ENCODE measurements around the gene RPL10. TPM values are rescaled to one million over a fixed set of nuclear protein-coding genes. Genes with fewer than 3 reads are reported as not detected.

The RPL10 gene
- total and polyA plus RNA-seq, 2 donors (not counting 3 experiments of a cell fraction or from before 2014, with no cell fraction given), result 2,493 to 7,586 TPM

DNA sequence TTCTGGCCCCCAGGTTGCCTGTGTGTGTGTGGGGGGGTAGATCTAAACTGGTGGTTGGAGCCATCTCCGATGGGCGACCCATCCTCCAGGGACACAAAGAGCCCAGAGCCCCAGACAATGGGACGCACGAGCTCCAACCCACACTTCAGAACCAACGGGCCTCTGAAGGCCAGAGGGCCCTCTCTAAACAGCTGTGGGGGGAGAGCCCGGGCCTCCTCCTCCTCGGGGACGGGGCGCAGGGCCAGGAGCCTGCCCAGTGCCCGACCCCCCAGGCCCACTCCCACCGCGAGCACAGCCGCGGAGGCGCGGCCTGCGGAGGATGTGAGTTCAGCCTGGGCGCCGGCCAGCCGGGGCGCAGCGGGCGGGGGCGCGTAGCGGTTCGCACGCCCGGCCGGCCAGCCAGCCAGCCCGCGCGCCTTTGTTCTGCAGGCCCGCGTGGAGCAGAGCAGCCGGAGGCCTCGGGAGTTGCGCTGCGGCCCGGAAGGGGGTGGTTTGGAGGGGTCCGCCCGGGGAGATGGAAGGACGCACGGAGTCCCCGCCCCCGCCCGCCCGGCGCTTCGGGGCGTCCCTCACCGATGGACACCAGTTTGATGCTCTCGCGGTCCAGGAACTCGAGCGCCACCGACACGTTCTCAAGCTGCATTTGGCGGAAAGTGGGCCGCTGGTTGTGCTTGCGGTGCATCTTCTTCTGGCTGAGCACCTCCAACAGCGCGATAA lies 27.7 kb upstream of the RPL10 start:
- FAIRE-seq (no peak), DNase-seq (ENCODE audit: low read depth, low spot score) (peak; percentile 26)
- TF ChIP-seq POLR2A (IDR thresholded peaks at IDR 0.05; ENCODE audit: low read depth, low read length) (no peak), EZH2 (IDR thresholded peaks at IDR 0.05; ENCODE audit: borderline replicate concordance, low read depth, low read length, severe bottlenecking) (no peak), GATA2 (IDR thresholded peaks at IDR 0.05; ENCODE audit: insufficient read depth, insufficient read length, low read depth, low read length) (no peak), JUN (IDR thresholded peaks at IDR 0.05; ENCODE audit: borderline replicate concordance, insufficient read depth, insufficient read length, low read depth) (no peak), POLR2AphosphoS5 (IDR thresholded peaks at IDR 0.05; ENCODE audit: insufficient read depth, low read depth, low read length) (no peak), FOS (IDR thresholded peaks at IDR 0.05; ENCODE audit: borderline replicate concordance, insufficient read depth, low read length) (no peak), MYC (IDR thresholded peaks at IDR 0.05; ENCODE audit: low read depth, low read length) (no peak)
- TF ChIP-seq, protein P1, sequence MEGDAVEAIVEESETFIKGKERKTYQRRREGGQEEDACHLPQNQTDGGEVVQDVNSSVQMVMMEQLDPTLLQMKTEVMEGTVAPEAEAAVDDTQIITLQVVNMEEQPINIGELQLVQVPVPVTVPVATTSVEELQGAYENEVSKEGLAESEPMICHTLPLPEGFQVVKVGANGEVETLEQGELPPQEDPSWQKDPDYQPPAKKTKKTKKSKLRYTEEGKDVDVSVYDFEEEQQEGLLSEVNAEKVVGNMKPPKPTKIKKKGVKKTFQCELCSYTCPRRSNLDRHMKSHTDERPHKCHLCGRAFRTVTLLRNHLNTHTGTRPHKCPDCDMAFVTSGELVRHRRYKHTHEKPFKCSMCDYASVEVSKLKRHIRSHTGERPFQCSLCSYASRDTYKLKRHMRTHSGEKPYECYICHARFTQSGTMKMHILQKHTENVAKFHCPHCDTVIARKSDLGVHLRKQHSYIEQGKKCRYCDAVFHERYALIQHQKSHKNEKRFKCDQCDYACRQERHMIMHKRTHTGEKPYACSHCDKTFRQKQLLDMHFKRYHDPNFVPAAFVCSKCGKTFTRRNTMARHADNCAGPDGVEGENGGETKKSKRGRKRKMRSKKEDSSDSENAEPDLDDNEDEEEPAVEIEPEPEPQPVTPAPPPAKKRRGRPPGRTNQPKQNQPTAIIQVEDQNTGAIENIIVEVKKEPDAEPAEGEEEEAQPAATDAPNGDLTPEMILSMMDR (IDR thresholded peaks at IDR 0.05; ENCODE audit: extremely low read depth in 1 of 2, insufficient read depth in 1 of 2, low read depth in 1 of 2, low read length in 2 of 2), result no peak
- TF ChIP-seq, protein P2, sequence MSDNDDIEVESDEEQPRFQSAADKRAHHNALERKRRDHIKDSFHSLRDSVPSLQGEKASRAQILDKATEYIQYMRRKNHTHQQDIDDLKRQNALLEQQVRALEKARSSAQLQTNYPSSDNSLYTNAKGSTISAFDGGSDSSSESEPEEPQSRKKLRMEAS (IDR thresholded peaks at IDR 0.05; ENCODE audit: insufficient read depth, insufficient read length), result no peak
- Histone ChIP-seq H3K9ac (replicated peaks; ENCODE audit: extremely low read depth, insufficient read depth, low read length) (peak overlapping the region; percentile 97), H3K27ac (ENCODE audit: insufficient read depth, low read depth, low read length) (peak overlapping the region; percentile 91), H2AFZ (ENCODE audit: low read depth, low read length) (no peak overlapping the region), H3K9me3 (replicated peaks; ENCODE audit: control insufficient read depth, insufficient read depth, low read length) (no peaks in the 10 kb centered on the region), H3K27me3 (ENCODE audit: control insufficient read depth in 2 of 2, insufficient read depth in 2 of 2, low read length in 2 of 2) (no peaks in the 10 kb centered on the region), H3K4me2 (ENCODE audit: insufficient read depth, low read length) (peak overlapping the region; percentile 78), H3K4me1 (ENCODE audit: control insufficient read depth, extremely low read depth, insufficient read depth, low read length) (peaks cover 30% of the 10 kb centered on the region), H3K4me3 (replicated peaks in 1 of 3; ENCODE audit: insufficient read depth in 1 of 3, low read depth in 1 of 3, low read length in 3 of 3) (peak overlapping the region; percentile 82 to 99 (median 91)), H3K79me2 (ENCODE audit: control insufficient read depth, insufficient read depth, low read length) (peaks cover 56% of the 10 kb centered on the region), H3K9me1 (replicated peaks; ENCODE audit: control insufficient read depth, extremely low read depth, insufficient read depth, low read length) (no peaks in the 10 kb centered on the region), H3K36me3 (ENCODE audit: control insufficient read depth in 2 of 2, extremely low read depth in 1 of 2, insufficient read depth in 2 of 2, low read length in 2 of 2) (peaks cover 9 to 18% of the 10 kb centered on the region in 2 experiments), H4K20me1 (replicated peaks; ENCODE audit: control insufficient read depth, extremely low read depth, insufficient read depth, low read length) (no peaks in the 10 kb centered on the region)
- dilution Hi-C loops (cut with MboI; ENCODE audit: extremely low pct_ligation_motif_present, low sequenced_read_pairs) (no loop called here), intact Hi-C loops (cut with micrococcal nuclease) (loop anchor here (5.0 kb wide), 1 partner anchor 37 kb away; the partner anchor contains the start of gene DNASE1L1)
- no TSS peak for BruUV-seq (replicated peaks)
- ChIA-PET CTCF (interaction anchor here (1.0 kb wide), 2 partner anchors 13 to 15 kb away, joined by 3 to 4 read pairs; no protein-coding TSS in a partner anchor), POLR2A (interaction anchor here (0.5 to 1.4 kb wide), 6 partner anchors 9 to 177 kb away, joined by 3 to 7 read pairs (median 4); partner anchors contain the start of genes EMD and RPL10)

All from endothelial cell of umbilical vein (primary cell).